GF-D8 (cell line): Measurements from ENCODE around the gene AFAP1.

Source experiments
- DNase-seq: peaks from one replicate; lab custom pipeline; 2025; lab: John Stamatoyannopoulos, UW

The AFAP1 gene

GRCh38 chr4:7910952-7911578 lies 28.6 kb downstream of the AFAP1 start:
- DNase-seq: no peak

GRCh38 chr4:7910263-7910896 lies 29.3 kb downstream of the AFAP1 start:
- no peak for DNase-seq

GRCh38 chr4:7909463-7910262 lies 30.0 kb downstream of the AFAP1 start:
- no peak for DNase-seq

GRCh38 chr4:7908668-7909067 lies 31.0 kb downstream of the AFAP1 start:
- DNase-seq: no peak

GRCh38 chr4:7907142-7907541 lies 32.5 kb downstream of the AFAP1 start:
- no peak for DNase-seq

GRCh38 chr4:7906171-7906701 lies 33.4 kb downstream of the AFAP1 start:
- no peak for DNase-seq

- no peak for DNase-seq
Observed at GRCh38 chr4:7904952-7905915, 34.4 kb downstream of the AFAP1 start.

GRCh38 chr4:7903791-7904516 lies 35.7 kb downstream of the AFAP1 start:
- DNase-seq: no peak

GRCh38 chr4:7902826-7903225 lies 36.8 kb downstream of the AFAP1 start:
- no peak for DNase-seq

GRCh38 chr4:7902101-7902553 lies 37.5 kb downstream of the AFAP1 start:
- DNase-seq: no peak

- DNase-seq: no peak
Observed at GRCh38 chr4:7901311-7901885, 38.3 kb downstream of the AFAP1 start.

GRCh38 chr4:7900334-7900909 lies 39.2 kb downstream of the AFAP1 start:
- DNase-seq: no peak

GRCh38 chr4:7899184-7899869 lies 40.3 kb downstream of the AFAP1 start:
- no peak for DNase-seq

- no peak for DNase-seq
Observed at GRCh38 chr4:7898385-7898784, 41.3 kb downstream of the AFAP1 start.

GRCh38 chr4:7897811-7898210 lies 41.9 kb downstream of the AFAP1 start:
- no peak for DNase-seq

GRCh38 chr4:7894677-7895181 lies 44.9 kb downstream of the AFAP1 start:
- no peak for DNase-seq

- DNase-seq: no peak
Observed at GRCh38 chr4:7894098-7894676, 45.5 kb downstream of the AFAP1 start.

GRCh38 chr4:7893539-7893938 lies 46.1 kb downstream of the AFAP1 start:
- no peak for DNase-seq
